ENCODE results near the gene FRMD4A.

FRMD4A gene

DNA sequence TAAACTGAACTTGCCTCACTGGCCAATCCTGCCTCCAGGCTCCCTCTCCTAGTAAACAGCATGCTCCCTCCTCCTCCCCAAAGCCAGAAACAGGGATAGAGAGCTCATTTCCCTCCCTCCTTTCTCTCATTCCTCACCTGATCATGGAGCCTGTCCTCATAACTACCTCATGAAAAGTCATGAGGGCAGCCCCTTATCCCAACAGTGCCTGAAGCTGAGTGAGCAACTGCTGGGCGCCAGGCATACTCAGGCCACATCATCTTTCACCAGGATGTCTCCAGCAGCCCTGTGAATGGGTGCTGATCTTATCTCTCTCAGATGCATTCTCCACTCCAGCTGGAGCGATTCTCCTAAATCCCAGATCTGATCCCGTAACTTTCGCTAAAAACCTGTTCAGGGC is 436.8 kb downstream of the FRMD4A start:
- in situ Hi-C loops (cut with MboI; ENCODE audit: low sequenced_read_pairs), result no loop called here

DNA sequence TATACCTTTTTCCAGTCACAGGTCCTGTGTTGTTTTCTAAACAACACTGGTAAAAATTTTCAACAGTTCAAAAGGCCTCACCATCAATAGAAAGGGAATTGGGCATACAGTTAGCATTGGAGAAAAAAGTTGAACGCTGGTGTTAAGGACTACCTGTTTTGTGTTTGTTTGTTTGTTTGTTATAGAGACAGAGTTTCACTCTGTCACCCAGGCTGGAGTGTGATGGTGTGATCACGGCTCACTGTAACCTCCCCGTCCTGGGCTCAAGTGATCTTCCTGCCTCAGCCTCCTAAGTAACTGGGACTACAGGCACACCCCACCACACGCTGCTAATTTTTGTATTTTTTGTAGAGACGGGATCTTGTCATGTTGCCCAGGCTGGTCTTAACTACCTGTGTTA is 437.9 kb downstream of the FRMD4A start:
- in situ Hi-C loops (cut with MboI; ENCODE audit: low sequenced_read_pairs), result no loop called here

DNA sequence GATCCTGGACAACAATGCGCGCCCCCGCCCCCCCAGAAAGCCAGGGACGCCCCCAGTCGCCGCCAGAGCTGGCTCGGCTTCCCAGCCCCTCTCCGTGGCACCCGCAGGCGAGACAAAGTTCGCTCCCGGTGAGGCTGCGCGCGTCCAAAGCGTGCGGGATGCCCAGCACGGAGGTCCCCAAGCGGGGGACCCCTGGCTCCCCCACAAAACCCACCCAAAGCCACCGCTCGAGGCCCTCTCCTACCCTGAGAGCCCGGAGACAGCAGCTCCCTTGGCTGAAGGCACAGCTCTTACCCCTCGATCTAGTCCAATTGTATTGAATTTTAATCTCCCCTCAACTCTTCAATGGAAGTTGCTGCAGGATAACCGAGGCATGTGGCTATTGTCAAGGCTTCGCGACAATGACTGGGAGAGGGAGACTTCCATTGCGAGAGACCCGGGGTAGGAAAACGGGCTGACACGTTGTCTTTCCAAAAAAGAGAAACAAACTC is 438.7 kb downstream of the FRMD4A start:
- in situ Hi-C loops (cut with MboI; ENCODE audit: low sequenced_read_pairs), result no loop called here

DNA sequence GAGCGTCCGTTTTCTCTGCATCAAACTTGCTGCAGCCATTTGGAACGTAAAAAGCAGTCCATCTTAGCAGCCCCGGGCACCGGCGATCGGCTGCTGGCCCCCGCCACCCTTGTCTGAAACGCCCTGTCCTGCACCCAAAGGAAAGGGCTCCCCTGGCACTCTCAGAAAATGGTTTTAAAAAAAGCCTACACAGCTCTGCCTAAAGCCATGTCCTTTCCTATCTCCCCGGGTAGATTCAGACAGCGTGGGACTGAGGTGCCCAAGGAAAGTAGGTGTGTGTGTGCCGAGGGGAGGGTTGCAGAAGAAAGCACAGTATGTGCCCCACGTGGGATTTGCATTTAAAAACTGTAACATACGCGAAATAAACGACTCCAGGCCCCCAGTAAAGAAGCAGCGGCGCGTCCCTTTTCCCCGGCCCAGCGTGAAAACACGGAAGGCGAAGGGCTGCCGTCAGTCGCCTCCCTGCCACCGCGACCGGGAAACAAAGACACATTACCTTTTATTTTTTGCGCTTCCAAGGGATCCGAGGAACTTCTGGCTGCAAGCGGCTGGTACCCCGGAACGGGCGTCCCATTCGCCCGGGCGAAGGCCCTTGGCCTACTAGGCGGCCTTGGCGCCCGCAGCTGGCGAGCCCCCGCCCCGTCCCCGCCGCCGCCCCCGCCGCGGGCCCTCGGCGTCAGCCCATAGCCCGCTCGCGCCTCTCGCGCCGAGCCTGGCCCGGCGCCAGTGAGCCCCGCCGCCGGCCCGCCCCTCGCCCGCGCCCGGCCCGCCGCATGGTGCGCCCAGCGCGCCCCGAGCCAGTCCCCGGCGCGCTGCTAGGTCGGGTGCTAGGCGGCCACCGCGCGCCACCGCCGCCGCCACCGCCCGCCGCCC is 439.4 kb downstream of the FRMD4A start:
- in situ Hi-C loops (cut with MboI; ENCODE audit: low sequenced_read_pairs), result no loop called here

DNA sequence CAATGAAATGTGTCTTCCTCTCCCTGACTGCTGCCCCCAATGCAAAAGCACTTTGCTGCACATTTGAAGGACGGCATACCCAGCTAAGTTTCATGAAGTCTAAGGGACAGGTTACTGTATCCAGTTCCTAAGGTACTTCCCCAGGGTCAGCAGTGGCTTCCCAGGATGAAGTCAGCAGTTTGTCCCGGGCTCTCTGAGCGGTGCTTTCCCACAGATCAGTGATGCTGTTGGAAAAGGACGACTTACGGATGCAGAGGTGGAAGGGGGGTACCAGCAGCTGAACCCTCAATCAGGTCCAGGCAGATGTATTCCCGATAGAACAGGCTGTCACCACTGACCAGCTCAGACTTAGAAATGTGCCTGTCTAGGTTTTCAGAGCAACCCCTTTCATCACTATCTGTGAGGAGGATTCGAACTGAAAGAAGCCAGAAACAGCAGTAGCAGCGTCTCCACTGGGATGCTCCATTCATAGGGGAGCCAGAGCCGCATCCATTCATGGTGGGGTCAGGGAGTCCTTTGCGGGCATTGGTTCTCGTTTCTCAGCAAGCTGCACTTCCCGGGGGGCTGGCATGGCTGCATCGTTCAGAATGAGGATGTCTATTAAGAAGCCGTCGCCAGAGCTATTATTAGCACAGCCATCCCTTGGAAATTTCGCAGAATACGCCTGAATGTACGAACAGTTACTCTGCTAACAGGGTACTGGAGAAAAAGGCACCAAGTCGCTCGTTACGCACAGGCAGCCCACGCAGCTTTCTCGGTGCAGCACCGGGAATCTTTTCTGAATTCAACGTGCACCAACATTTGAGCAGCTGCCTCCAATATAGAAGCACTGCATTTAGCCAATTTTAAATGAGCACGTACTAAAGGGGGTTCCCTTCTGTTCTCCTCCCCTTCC is 440.2 kb downstream of the FRMD4A start:
- in situ Hi-C loops (cut with MboI; ENCODE audit: low sequenced_read_pairs), result no loop called here

DNA sequence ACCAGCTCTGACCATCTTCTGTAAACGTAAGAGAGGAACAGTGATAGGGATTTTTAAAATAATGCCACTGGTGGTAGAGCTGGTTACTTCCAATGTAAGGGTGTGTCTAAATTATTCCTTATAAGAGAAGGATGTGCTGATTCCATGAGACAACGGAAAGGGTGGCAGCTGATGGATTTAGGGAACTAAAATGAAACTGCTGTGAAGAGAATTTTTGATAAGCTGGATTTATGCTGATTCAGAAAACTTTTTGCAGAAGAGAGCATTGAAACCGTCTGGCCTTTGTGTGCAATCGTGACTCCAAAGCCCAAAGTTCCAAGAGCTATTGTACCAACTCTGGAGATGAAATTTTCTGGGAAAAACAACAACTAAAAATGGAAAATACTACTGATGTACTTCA is 443.0 kb downstream of the FRMD4A start:
- in situ Hi-C loops (cut with MboI; ENCODE audit: low sequenced_read_pairs), result no loop called here

DNA sequence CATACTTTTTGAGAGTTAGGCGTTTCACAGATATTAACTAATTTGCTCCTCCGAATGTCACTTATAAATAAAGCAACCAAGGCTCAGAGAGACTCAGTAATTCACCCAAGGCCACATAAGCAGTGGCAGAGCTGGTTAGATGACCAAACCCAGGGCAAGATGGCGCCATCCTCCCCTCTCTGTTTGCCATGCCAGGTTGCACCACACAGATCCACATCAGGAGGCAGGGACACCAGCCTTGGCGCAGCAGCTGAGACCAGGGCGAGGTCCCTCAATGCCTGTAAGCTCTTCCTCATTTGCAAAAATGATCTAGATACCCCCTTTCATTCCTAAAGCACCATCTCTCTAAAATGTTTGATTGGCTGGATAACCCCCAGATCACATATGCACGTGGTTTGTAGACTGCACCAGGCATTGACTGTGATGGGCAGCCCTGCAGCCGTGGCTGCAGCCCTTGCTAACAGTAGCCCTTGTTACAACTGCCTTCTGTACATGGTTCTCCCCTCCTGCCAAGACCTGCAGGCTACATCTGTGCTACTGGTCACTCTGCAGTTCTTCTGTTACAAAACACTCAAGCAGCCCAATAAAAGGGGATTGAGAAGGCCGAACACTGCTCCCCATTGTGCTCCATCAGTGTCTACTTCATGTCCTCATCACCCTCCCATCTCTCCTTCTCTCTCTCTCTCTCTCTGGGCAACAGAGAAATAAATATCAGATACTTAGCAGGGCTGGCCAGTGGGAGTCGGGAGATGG is 445.3 kb downstream of the FRMD4A start:
- in situ Hi-C loops (cut with MboI; ENCODE audit: low sequenced_read_pairs), result no loop called here

DNA sequence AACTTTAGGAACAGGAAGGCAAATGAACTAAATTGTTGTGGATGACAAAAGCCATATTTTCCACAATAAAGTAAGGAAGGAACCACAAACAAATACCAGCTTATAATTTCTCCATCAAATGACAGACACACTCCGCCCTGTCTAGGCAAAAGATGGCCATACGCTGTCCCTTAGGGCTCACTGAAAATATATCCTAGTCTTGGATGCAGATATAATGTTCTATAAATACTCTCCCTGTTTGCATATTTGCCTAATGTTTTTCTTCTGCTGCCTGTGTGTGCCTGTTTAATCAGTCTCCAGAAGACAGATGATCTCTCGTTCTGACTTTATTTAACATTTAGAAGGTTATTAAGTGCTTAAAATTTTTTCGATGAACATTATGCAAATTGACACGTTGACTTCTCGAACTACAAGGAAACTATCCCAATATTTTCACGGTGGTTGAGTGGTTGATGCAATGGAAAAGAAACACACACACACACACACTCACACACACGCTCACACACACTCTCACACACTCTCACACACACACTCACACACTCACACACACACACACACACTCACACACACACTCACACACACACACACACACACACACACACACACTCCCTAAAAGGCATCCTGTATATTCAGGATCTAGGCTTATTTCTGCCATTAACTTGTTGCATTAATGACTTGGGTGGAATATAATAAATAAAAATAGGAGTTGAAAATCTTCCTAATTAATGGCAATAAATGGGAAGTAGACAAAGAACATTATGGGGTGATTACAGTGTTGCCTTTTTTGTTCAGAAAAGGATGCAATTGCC is 446.9 kb downstream of the FRMD4A start:
- in situ Hi-C loops (cut with MboI; ENCODE audit: low sequenced_read_pairs), result no loop called here

DNA sequence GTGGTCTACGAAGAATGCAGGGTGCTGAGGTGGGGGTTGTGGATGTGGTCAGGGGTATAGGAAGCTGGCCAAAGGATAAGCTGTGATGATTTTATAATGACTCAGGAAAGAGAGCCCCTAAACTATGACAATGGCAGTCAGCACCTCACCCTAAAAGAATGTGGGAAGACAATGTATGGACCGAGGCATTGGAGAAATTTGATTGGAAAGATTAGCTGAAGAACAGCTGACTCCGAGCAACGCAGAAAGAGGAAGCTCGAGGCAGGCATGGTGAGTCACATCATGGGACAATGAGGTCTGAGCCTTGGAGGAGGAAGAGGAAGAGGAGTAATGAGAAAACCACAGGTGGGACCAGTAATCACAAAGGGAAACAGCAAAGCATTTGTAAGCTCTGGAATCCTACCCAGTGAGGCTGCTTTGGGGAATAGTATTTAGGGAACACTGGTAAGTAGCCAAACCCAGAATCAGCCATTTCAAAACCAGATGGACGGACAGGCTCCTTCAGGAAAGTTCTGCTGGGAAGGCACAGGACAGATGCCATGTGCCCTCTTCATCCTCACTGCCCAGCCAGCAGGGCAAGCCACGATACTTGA is 448.5 kb downstream of the FRMD4A start:
- in situ Hi-C loops (cut with MboI; ENCODE audit: low sequenced_read_pairs), result no loop called here

DNA sequence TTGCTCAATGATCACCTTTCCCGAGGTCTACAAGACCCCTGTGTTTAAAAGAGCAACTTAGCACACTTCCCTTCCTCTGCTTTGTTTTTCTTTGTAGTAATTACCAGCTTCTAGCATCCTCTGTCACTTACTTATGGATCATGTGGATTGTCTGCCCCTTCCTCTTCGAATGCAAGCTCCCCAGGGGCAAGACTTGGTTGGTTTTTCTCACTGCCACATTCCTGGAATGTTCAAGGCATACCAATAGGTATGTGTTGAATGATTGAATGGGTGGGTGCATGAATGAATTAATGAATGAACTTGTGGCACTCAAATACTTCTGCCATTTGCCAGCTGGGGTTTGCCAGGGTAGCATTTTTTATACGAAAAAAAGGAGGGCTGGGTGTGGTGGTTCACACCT is 450.0 kb downstream of the FRMD4A start:
- in situ Hi-C loops (cut with MboI; ENCODE audit: low sequenced_read_pairs), result no loop called here

DNA sequence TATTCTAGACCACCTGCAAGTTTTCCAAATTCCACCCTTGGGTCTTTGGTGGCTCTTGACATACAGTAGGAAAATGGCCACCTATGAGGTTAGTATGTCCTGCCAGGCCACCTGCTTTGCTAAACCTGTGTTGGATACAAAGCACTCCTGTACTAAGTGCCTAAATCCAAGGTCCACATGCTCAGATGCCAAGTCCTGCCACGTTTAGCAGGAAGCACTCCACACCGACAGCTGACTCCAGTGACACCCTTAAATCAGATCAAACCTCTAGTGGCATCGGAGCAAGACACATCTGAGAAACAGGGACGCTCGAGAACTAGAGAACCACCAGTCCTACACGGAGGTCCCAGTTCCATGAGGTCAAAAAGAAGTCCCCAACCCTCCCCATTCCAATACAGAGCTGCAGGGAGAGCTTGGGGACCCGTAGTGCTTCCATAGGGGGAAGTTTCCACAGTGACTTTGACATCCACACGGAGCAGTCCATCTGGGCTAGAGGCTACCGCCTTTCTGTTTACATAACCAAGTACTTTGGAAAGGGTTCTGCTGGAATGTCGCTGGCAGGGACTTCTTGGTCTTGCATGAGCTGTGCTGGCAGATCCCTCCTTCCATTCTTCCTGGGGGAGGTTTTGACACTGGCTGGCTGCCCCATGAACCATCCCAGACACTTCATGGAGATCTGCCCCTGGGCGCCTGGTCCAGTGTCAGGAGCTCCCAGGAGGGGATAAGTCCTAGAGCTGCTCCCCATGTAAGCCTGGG is 453.4 kb downstream of the FRMD4A start:
- in situ Hi-C loops (cut with MboI; ENCODE audit: low sequenced_read_pairs), result no loop called here

DNA sequence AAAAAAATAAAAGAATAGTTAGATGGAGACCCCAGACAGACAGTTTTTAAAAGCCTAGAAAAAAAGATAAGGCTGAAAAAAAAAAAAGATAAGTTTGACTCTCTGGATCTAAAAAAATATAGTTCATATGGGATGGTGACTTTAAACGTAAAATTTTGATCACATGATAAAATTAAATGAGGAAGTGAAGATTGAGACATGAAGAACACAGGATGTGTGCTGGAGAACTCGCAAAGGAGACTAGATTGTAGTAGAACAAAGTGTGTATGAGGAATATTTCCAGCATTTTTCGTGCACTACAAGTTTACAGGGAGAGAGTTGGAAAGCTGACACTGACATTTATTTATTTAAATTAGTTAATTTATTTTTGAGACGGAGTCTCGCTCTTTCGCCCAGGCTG is 457.5 kb downstream of the FRMD4A start:
- in situ Hi-C loops (cut with MboI; ENCODE audit: low sequenced_read_pairs), result no loop called here

DNA sequence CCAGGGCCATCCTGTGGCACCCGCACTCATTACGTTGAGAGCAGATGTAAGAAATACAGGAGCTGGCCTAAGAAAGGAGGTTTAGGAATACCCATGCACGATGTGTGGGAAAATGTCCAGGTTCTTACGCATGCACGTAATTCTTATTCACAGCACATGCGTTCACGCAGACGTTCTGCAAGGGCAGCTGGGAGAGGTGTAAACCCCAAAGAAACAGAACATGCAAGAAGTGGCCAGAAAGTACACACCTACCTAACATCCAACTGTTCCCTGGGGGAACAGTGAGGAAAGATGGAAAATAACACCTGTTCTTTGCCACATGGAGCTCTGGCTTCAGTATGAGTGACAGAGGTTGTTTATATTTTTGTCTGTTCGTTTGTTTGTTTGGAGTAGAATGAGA is 458.3 kb downstream of the FRMD4A start:
- in situ Hi-C loops (cut with MboI; ENCODE audit: low sequenced_read_pairs), result no loop called here

DNA sequence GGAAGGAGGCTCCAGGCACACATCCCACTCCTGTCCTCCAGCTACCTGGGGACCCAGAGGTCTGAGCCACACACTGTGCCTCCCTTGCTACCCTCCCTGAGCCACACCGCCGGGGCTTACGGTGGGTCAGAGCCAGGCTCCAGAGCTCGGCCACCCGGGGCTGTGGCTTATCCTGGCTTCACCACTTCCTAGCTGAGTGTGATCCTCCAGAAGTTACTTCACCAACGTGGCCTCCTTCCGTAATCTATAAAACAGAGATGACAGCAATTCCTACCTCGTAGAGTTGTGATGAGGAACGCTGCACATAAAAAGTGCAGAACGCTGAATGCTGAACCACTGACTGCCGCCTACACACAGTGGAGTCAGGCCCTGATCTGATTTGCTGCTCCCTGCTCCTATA is 458.9 kb downstream of the FRMD4A start:
- in situ Hi-C loops (cut with MboI; ENCODE audit: low sequenced_read_pairs), result no loop called here

DNA sequence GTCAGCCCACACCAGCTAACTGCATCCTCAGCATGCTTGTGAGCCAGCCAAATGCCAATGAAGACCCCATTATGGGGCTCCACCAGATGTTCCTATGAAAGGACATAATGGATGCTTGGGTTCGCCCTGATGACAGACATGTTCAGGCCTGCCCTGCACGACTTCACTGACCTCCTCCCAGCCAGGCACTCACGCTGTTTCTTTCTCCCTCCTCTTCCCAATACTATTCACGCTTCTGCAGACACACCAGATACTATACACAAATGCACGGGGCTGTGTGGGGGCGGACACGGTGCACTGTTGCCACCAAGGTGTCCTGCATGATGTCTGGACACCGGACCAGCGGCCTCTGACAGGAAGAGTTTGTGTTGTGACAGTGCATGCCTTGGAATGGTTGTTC is 459.7 kb downstream of the FRMD4A start:
- in situ Hi-C loops (cut with MboI; ENCODE audit: low sequenced_read_pairs), result no loop called here

DNA sequence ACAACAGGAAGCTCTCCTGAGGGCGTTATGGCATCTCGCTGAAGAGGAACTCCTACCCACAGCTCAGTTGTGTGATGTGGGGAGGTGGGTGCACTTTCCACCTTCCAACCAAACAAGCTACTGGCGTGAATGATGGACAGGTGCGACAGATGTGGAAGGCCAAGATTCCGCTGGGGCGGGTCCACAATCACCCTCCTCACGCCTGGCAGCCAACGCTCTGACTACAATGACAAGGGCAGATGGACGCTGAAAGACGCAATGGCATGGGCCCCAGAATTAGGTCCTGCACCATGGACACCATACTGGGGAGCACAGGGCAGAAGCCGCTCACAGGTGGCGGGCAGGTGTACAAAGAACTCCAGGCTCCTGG is 461.4 kb downstream of the FRMD4A start:
- in situ Hi-C loops (cut with MboI; ENCODE audit: low sequenced_read_pairs), result no loop called here

DNA sequence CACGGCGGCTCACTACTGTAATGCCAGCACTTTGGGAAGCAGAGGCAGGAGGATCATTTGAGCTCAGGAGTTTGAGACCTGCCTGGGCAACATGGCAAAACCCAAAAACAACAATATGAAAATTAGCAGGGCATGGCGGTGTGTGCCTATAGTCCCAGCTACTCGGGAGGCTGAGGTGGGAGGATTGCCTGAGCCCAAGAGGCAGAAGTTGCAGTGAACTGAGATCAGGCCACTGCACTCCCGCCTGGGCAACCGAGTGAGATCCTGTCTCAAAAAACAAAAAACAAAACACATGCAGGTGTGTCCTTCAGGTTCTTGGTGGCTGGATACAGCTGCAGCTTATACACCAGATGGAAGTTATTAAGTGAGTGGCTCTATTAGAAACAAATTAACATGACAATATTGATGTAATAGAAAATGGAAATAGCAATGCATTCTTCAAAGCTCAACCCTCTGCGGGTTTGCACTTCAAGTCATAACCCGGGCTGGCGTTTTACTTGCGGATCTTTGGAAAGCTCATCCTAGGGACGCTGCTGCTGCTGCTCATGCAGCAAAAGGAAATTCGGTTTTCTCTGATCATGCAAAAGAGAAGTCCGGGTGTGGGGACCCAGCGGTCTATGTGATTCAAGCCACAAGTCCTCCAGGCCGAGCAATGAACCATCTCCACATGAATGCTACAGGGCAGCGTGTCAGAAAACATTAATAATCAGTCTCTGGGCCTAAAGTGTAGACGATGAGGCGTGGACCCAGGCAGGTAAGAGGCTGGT is 462.0 kb downstream of the FRMD4A start:
- in situ Hi-C loops (cut with MboI; ENCODE audit: low sequenced_read_pairs), result no loop called here

DNA sequence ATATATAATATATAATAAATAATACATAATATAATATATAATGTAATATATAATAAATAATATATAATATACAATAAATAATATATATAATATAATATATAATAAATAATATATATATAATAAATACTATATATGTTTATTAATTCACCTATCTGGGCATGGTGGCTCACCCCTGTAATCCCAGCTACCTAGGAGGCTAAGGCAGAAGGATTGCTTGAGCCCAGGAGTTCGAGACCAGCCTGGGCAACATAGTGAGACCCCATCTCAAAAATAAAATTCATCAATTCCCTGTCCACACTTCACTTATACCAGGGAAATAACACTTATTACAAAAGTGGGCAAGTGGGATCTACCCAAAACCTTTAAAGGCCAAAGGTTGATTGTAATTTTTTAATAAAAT is 462.9 kb downstream of the FRMD4A start:
- in situ Hi-C loops (cut with MboI; ENCODE audit: low sequenced_read_pairs), result no loop called here

Measured in hTERT RPE-1 (cell line).